ENCODE results near the gene ADGRF1. TPM values are rescaled to one million over a fixed set of nuclear protein-coding genes. Genes with fewer than 3 reads are reported as not detected.
"Not testable (repeated sequence)": the region's sequence is repeated elsewhere in the genome, so short reads cannot be mapped to it uniquely, and the experiment has no call there.

The ADGRF1 gene
- total RNA-seq, 1 donor from 2014 or later, result not detected

DNA sequence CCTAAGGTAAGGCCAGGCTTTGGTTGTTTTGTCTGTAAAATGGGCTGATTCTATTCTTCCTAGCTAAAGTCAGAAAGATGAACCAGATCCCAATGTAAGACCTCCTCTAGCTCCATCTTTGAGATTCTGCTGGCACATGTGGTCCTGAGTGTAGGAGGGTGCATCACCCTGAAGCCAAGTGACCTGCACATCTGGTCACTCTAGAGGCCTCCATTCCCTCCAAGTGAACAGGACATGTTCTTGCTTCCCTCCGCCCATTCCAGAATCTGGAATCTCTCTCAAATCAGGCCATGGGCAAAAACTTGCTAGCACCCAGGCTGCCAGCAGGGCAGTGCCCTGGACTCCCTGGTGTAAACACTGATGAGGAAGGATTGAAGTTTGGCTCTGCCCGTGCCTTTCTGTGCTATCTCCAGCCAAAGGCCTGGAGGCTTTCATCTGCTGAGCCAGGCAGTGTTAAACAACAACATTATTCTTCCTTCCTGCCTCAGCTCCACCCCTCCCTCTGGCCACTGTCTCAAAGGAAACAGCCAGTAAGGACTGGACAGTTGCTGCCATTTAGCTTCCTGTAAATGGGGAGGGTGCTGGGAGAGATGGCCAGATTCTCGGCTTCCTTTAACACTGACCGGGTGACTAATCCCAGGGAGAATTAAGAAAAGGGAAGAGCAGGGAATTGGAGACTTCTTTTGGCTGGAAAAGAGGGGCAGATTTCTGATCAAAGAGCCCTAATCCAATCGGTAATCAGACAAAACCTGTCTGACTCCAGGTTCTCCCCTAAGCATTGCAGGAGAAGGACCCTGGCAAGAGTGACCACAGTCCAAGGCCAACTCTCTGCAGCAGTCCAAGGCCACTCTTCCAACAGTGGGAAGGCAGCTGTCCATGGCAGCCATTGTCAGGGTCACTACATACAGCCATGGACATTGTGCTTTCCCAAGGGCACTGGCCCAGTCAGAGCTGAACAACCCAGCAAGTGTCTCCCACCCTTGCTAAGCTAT, 19.5 kb upstream of the ADGRF1 start:
- intact Hi-C loops (cut with micrococcal nuclease), result no loop called here

GRCh38 chr6:47059216-47059885, 17.2 kb upstream of the ADGRF1 start:
- intact Hi-C loops (cut with micrococcal nuclease), result no loop called here

DNA sequence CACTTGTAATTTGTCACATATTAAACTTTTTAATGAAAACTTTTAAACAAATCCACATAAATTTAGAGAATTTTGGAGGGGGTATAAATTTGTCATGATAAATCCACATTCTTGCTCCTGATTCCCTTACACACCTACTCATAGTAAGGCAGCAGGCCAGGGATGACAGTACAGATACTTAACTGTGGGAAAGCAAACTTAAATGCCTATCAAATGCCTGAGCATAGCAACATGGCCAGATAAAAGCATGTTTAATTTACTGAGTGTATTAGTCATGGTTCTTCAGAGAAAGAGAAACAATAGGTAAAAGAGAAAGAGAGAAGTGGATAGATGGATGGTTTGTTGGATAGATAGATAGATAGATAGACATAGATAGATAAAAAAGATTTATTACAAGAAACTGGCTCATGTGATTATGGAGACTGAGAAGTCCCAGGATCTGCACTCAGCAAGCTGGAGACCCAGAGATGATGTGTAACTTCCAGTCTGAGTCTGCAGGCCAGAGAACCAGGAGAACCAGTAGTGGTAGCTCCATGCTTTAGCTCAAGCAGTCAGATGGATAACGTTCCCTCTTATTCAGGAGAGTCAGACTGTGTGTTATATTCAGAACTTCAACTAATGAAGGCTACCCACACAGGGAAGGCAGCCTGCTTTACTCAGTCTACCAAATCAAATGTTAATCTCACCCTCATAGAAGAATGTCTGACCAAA, 15.9 kb upstream of the ADGRF1 start:
- intact Hi-C loops (cut with micrococcal nuclease), result no loop called here

GRCh38 chr6:47056832-47057231, 14.7 kb upstream of the ADGRF1 start:
- intact Hi-C loops (cut with micrococcal nuclease), result no loop called here

DNA sequence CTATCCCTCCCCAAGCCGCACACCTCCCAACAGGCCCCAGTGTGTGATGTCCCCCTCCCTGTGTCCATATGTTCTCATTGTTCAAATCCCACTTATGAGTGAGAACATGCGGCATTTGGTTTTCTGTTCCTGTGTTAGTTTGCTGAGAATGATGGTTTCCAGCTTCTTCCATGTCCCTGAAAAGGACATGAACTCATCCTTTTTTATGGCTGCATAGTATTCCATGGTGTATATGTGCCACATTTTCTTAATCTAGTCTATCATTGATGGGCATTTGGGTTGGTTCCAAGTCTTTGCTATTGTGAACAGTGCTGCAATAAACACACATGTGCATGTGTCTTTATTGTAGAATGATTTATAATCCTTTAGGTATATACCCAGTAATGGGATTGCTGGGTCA, 12.2 kb upstream of the ADGRF1 start:
- intact Hi-C loops (cut with micrococcal nuclease), result not testable (repeated sequence)

GRCh38 chr6:47048638-47049037, 6.5 kb upstream of the ADGRF1 start:
- intact Hi-C loops (cut with micrococcal nuclease), result no loop called here

- intact Hi-C loops (cut with micrococcal nuclease), result loop anchor here (1.0 to 2.0 kb wide), 2 partner anchors 198 to 959 kb away; no protein-coding TSS in a partner anchor
These were observed 5.6 kb upstream of the ADGRF1 start for GRCh38 chr6:47047479-47048407.

DNA sequence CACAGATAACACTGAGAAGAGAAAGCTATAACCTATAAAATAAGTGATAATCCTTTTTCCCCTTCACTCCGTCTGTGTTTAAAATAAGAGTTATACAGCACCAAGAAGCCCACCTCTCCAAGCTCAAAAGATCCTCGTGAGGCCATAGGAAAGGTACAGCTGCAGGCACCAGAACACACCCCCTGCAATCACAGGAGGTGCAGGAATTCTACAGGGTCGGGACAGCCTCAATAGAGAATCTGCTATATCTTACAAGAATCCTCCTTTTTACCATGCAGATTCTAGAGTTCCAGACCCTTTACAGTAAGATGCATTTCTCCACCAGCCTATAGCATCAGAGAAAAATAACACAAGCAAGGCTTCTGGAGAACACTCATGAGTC, 5.0 kb upstream of the ADGRF1 start:
- intact Hi-C loops (cut with micrococcal nuclease), result loop anchor here (1.0 to 2.0 kb wide), 2 partner anchors 198 to 958 kb away; no protein-coding TSS in a partner anchor

GRCh38 chr6:47044397-47044796, 2.3 kb upstream of the ADGRF1 start:
- intact Hi-C loops (cut with micrococcal nuclease), result no loop called here

GRCh38 chr6:47043286-47043685, 1.2 kb upstream of the ADGRF1 start:
- intact Hi-C loops (cut with micrococcal nuclease), result no loop called here

DNA sequence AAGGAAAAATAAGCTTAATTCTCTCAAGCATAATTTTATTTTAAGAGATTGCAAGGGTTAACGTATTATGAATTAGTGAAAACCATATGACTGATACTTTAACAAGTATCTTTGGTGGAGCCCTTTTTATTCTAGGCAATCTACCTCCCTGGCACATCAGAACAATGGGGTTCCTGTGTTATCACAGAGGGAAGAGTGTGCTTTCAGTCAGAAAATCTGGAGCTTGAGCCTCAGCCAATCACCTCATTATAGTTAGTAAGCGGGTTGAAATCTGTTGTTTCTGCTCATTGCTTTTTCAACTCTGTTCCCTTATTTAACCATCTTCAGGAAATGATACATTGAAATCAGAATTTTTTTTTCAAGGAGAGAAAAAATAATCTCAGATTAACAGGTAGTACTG, 391 bp downstream of the ADGRF1 start:
- intact Hi-C loops (cut with micrococcal nuclease), result no loop called here

GRCh38 chr6:47034926-47035325, 7.2 kb downstream of the ADGRF1 start:
- intact Hi-C loops (cut with micrococcal nuclease), result no loop called here

DNA sequence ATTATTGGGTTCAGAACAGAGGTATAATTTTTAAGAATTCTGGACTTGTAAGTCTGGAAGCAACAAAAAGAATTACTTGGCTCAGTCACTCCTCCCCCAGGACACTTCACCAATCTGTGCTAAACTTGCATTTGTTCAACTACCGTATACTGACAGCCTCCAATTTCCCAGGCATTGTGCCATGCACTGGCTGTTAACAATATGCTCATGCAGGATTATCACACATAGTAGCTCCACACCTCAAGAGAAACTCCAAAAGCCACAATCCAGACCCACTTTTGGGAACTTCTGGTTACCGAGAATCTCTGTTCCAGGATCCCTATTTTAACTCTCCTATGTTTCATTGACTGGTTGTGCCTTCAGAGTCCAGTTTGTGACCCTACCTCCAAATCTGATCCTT, 7.7 kb downstream of the ADGRF1 start:
- intact Hi-C loops (cut with micrococcal nuclease), result no loop called here

GRCh38 chr6:47032974-47033765, 9.0 kb downstream of the ADGRF1 start:
- intact Hi-C loops (cut with micrococcal nuclease), result no loop called here

DNA sequence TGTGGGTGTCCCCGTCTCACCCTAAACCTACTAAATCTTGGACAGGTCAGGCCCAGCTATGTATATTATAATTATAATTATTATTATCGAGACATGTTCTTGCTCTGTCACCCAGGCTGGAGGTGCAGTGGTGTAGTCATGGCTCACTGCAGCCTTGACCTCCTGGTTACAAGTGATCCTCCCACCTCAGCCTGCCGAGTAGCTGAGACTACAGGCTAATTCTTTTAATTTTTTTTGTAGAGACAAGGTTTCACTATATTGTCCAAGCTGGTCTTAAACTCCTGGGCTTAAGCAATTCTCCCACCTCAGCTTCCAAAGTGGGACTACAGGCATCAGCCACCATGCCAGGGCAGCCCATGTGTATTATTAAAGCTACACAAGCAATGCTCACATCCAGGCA, 10.5 kb downstream of the ADGRF1 start:
- intact Hi-C loops (cut with micrococcal nuclease), result no loop called here

DNA sequence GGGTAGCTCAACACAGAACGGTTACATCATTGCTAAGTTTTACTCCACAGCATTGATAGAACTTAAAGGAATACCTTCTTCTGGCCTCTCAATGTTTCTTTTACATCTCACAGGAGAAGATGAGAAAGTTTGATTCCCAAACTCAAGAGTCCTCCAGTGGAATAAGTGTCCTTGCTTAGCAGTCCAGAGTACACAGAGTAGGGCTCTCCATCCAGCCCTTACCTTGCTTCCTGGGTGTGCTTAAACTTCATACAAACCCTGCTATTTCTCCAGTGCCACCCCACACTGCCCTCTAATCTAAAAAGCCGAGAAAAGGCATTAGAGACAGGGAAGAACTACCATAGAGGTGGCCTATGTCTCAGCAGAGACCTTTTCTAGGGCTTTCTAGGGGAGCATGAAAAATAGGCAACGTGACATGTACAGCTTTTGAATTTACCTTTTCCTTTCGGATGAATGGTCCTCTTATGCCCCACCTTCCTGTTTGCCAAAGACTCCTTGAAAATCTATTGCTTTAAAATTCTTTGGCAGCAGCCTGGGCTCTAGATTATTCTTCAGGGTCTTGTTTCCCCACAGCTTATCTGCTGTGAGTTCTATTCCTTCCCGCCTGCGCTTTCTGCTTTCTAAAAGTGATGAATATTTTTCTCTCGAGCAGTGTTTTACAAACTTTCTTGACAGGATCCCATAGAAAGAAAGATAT, 12.1 kb downstream of the ADGRF1 start:
- intact Hi-C loops (cut with micrococcal nuclease), result no loop called here

DNA sequence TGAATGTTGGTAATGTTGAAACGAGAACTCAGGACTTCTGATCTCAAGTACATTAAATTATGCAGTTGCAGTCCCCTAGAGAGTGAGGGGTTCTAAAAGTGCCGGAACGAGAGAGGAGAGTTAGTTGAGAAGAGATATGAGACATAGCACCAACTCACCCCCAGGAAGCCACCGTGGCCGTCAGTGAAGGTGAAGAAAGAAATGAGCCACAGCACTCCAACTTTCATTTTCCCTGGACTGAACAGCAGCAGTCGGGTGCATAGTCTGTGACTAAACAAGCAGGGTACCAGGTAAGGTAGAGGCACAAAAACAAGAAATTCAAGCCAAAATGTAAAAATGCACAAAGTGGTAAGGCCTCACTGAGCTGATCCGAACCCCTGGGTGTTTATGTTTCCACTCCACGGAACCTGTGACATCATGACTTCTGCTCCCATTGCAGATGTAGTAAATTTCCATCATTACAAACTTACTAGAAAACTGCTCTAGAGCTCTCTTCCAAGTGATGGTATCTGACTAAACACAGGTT, 13.2 kb downstream of the ADGRF1 start:
- intact Hi-C loops (cut with micrococcal nuclease), result no loop called here

- intact Hi-C loops (cut with micrococcal nuclease), result no loop called here
These were observed 14.8 kb downstream of the ADGRF1 start for GRCh38 chr6:47027315-47027714.

GRCh38 chr6:47026679-47027078, 15.5 kb downstream of the ADGRF1 start:
- intact Hi-C loops (cut with micrococcal nuclease), result no loop called here
